ENCODE data around the gene CKB.

Gene CKB

DNA sequence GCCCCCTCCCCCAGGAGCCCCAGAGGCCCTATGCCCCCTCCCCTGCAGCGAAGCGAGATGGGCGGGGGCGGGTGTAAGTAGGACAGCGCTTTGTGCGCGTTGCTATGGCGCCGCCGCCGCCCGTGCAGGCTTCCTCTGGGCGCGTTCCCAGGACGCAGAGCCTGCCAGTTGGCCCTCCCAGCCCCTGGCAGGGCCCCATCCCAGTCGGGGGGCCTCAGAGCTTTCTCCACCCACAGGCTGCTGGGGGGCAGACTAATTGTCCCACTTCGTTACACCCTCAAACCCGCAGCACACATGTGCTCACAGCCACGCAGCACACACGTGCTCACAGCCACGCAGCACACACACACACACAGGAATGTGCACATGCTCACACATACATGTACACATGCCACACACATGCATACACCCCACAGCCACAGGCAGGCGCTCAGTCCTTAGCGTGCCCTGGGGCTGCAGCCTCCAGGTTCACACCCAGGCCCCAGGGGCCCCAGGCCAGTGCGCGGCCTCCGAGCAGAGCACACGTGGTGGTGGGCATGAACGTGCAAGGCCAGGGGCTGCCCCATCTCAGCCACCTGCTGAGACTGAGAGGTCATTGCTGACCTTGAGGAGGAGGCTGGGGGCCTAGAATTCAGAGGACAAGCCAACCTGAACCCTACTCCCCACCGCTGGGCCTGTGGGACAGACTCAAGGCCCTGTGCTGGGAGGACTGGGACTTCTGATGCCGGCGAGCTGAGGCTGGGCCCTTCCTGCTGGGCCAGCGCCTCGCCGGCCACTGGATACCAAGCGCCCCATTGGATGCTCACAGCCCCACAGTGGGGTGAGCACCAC, 22.0 kb upstream of the CKB start:
- no peaks in the 10 kb centered on the region for H3K9me3 ChIP-seq (ENCODE audit: control extremely low read depth in 1 of 5, control insufficient read depth in 4 of 5, insufficient read depth in 2 of 5, low read depth in 1 of 5, low read length in 4 of 5)
- H3K27ac ChIP-seq (ENCODE audit: insufficient read depth in 1 of 2, low read depth in 1 of 2, low read length in 2 of 2, poor library complexity in 1 of 2, severe bottlenecking in 2 of 2): no peak overlapping the region
- peaks cover 0 to 9% (median 4%) of the 10 kb centered on the region in 4 experiments for H3K4me1 ChIP-seq (ENCODE audit: control extremely low read depth in 1 of 4, control insufficient read depth in 4 of 4, insufficient read depth in 4 of 4, low read length in 3 of 4)
- ChIA-PET CTCF (interaction anchor here (0.6 to 15.7 kb wide), 10 partner anchors 9 to 47 kb away, joined by 3 to 147 read pairs (median 6); partner anchors contain the start of gene CKB), POLR2A (interaction anchor here (0.5 kb wide), 1 partner anchor 122 kb away, joined by 3 read pairs; no protein-coding TSS in a partner anchor)
- no peak overlapping the region for H3K4me3 ChIP-seq (ENCODE audit: control insufficient read depth in 1 of 7, extremely low read depth in 1 of 7, insufficient read depth in 4 of 7, low read depth in 2 of 7, low read length in 6 of 7)
- DNase-seq: no peak
- no peaks in the 10 kb centered on the region for H3K36me3 ChIP-seq (ENCODE audit: control insufficient read depth in 4 of 4, insufficient read depth in 4 of 4, low read length in 3 of 4)
- WGBS (ENCODE audit: insufficient coverage): 88% methylated on average over 24 of the region's 35 CpGs
- peaks cover 0 to 18% (median 2%) of the 10 kb centered on the region in 5 experiments for H3K27me3 ChIP-seq (replicated peaks in 2 of 5; ENCODE audit: control insufficient read depth in 4 of 5, insufficient read depth in 5 of 5, low read length in 4 of 5)

DNA sequence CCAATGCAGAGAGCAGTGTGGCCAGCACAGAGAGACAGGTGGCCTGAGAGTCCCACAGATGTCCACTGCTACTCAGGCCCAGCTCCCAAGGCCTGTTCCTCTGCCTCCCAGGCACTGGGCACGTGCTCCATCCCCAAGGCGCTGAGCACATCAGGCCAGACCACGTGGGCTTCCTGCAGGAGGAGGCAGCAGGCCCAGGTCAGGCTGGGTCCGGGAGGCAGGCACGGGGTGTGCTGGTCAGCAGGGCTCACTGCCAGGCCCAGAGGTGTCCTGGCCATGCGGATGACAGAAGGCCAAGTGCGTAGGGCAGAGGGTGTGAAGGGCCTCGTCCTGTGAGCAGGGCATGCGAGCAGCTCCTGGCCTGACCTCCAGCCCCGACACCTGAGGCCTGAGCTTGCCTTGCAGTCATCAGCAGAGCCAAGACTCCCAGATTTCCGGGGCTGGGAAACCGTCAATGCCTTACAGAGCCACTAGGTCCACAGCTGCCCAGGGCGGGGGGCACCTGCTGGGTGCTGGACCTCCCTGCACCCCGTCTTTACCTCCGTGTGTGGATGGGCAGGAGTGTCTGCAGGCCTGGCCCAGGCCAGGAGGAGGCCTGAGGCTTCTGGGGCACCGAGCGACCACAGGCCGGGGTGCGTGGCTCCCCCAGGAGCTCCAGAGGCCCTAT, 21.2 kb upstream of the CKB start:
- Histone ChIP-seq H3K27ac (ENCODE audit: insufficient read depth in 1 of 2, low read depth in 1 of 2, low read length in 2 of 2, poor library complexity in 1 of 2, severe bottlenecking in 2 of 2) (no peak overlapping the region), H3K36me3 (ENCODE audit: control insufficient read depth in 4 of 4, insufficient read depth in 4 of 4, low read length in 3 of 4) (no peaks in the 10 kb centered on the region), H3K9me3 (ENCODE audit: control extremely low read depth in 1 of 5, control insufficient read depth in 4 of 5, insufficient read depth in 2 of 5, low read depth in 1 of 5, low read length in 4 of 5) (no peaks in the 10 kb centered on the region), H3K4me3 (ENCODE audit: control insufficient read depth in 1 of 7, extremely low read depth in 1 of 7, insufficient read depth in 4 of 7, low read depth in 2 of 7, low read length in 6 of 7) (no peak overlapping the region), H3K27me3 (replicated peaks in 2 of 5; ENCODE audit: control insufficient read depth in 4 of 5, insufficient read depth in 5 of 5, low read length in 4 of 5) (peaks cover 0 to 24% (median 2%) of the 10 kb centered on the region in 5 experiments), H3K4me1 (ENCODE audit: control extremely low read depth in 1 of 4, control insufficient read depth in 4 of 4, insufficient read depth in 4 of 4, low read length in 3 of 4) (peaks cover 0 to 9% (median 4%) of the 10 kb centered on the region in 4 experiments)
- 93% methylated on average over 19 of the region's 19 CpGs for WGBS (ENCODE audit: insufficient coverage)
- CTCF ChIA-PET: interaction anchor here (0.6 to 15.7 kb wide), 7 partner anchors 9 to 42 kb away, joined by 4 to 147 read pairs (median 6); partner anchors contain the start of gene CKB
- DNase-seq: no peak
- POLR2A ChIA-PET: no interaction called here

DNA sequence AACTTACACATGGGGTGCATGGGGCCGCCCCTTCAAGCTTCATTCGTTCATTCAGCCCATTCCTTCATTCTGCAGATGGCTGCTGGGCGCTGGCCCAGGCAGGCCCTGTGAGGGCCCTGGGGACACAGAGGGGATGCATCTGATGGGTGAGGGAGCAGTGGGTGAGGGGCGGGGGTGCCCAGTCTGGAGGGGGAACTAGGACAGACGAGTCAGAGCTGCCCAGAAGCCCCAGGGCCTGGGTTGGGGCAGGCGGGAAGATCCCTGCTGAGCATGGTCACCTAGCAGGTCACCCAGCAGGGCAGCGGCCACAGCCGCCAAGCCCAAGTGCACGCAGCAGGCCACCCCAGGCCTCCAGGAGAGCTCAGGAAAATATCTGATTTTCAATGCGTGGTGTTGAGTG, 20.5 kb upstream of the CKB start:
- peaks cover 0 to 25% (median 2%) of the 10 kb centered on the region in 5 experiments for H3K27me3 ChIP-seq (replicated peaks in 2 of 5; ENCODE audit: control insufficient read depth in 4 of 5, insufficient read depth in 5 of 5, low read length in 4 of 5)
- no peaks in the 10 kb centered on the region for H3K9me3 ChIP-seq (ENCODE audit: control extremely low read depth in 1 of 5, control insufficient read depth in 4 of 5, insufficient read depth in 2 of 5, low read depth in 1 of 5, low read length in 4 of 5)
- H3K27ac ChIP-seq (ENCODE audit: insufficient read depth in 1 of 2, low read depth in 1 of 2, low read length in 2 of 2, poor library complexity in 1 of 2, severe bottlenecking in 2 of 2): no peak overlapping the region
- ChIA-PET POLR2A (no interaction called here), CTCF (interaction anchor here (1.7 to 15.7 kb wide), 4 partner anchors 10 to 24 kb away, joined by 6 to 147 read pairs (median 18); partner anchors contain the start of gene CKB)
- no peak overlapping the region for H3K4me3 ChIP-seq (ENCODE audit: control insufficient read depth in 1 of 7, extremely low read depth in 1 of 7, insufficient read depth in 4 of 7, low read depth in 2 of 7, low read length in 6 of 7)
- peaks cover 0 to 9% (median 4%) of the 10 kb centered on the region in 4 experiments for H3K4me1 ChIP-seq (ENCODE audit: control extremely low read depth in 1 of 4, control insufficient read depth in 4 of 4, insufficient read depth in 4 of 4, low read length in 3 of 4)
- 93% methylated on average over 6 of the region's 10 CpGs for WGBS (ENCODE audit: insufficient coverage)
- no peaks in the 10 kb centered on the region for H3K36me3 ChIP-seq (ENCODE audit: control insufficient read depth in 4 of 4, insufficient read depth in 4 of 4, low read length in 3 of 4)
- no peak for DNase-seq

DNA sequence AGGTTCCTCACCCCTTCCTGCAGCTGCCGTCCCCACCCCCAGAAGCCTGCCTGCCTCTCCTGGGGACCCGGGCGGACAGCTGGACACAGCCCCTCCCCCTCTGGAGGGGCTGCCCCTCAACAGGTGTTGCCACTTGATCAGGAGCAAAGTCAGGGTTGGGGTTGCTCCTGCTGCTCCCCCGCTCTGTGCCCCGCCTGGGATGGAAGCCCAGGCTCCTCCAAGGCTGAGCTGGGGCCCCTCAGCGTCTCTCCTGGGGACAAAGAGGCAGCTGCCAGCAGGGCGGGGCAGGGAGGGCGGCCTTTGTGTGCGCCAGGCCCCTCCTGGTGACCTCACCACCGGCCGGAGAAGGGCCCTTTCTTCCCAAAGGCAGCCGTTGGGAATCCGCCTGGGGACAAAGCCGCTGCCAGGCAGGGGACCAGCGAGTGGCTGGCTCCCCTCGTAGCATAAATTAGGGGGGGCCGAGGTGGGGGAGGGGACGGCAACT, 20.0 kb upstream of the CKB start:
- CTCF ChIA-PET: interaction anchor here (1.7 to 15.7 kb wide), 4 partner anchors 9 to 23 kb away, joined by 6 to 147 read pairs (median 18); partner anchors contain the start of gene CKB
- no peak for DNase-seq
- Histone ChIP-seq H3K27me3 (replicated peaks in 2 of 5; ENCODE audit: control insufficient read depth in 4 of 5, insufficient read depth in 5 of 5, low read length in 4 of 5) (peaks cover 0 to 25% (median 2%) of the 10 kb centered on the region in 5 experiments), H3K27ac (ENCODE audit: insufficient read depth in 1 of 2, low read depth in 1 of 2, low read length in 2 of 2, poor library complexity in 1 of 2, severe bottlenecking in 2 of 2) (no peak overlapping the region), H3K4me1 (ENCODE audit: control extremely low read depth in 1 of 4, control insufficient read depth in 4 of 4, insufficient read depth in 4 of 4, low read length in 3 of 4) (peaks cover 0 to 9% (median 4%) of the 10 kb centered on the region in 4 experiments), H3K9me3 (ENCODE audit: control extremely low read depth in 1 of 5, control insufficient read depth in 4 of 5, insufficient read depth in 2 of 5, low read depth in 1 of 5, low read length in 4 of 5) (no peaks in the 10 kb centered on the region), H3K36me3 (ENCODE audit: control insufficient read depth in 4 of 4, insufficient read depth in 4 of 4, low read length in 3 of 4) (no peaks in the 10 kb centered on the region), H3K4me3 (ENCODE audit: control insufficient read depth in 1 of 7, extremely low read depth in 1 of 7, insufficient read depth in 4 of 7, low read depth in 2 of 7, low read length in 6 of 7) (no peak overlapping the region)
- POLR2A ChIA-PET: no interaction called here
- 55% methylated on average over 6 of the region's 18 CpGs for WGBS (ENCODE audit: insufficient coverage)

DNA sequence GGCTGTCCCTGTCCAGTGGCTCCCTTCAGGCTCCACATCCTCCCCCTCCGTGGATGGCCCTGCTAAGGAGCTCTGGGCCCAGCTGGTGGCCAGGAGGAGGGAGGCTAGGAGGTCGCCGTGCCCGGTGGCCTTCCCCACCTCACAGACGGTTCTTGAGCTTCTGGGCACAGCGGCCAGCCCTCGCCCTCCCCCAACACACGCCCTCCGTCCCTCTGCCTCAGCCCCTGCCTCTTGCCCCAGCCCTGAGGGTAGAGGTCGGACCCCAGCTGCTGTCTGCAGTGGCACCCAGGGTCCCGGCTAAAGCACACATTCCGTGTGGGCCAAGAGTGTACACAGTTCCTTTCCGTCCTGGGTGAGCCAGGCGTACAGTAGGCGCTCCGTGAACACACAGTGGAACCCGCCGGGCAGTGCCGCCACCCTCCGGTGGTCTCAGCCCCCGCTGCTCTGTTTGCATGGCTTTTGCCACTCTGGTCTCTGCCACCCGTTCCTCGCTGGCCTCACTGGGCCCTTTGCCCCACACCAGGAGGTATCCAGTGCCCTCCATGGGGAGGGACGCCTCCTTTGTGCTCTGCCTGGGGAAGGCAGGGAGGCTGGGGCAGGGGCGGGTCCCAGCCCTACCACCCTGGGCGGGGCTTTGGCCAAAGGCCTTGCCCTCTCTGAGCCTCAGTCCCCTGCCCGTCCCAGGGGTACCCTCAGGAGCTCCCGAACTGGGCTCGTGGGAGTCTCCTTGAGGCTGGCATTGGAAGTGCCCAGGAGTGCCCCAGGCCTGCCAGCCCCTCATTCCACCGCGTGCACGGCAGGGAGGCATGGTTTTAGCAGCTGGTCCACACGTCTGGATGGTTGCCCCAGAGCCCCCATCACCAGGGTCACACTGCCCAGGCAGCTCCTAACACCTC, 19.3 kb upstream of the CKB start:
- Histone ChIP-seq H3K27ac (ENCODE audit: insufficient read depth in 1 of 2, low read depth in 1 of 2, low read length in 2 of 2, poor library complexity in 1 of 2, severe bottlenecking in 2 of 2) (no peak overlapping the region), H3K9me3 (ENCODE audit: control extremely low read depth in 1 of 5, control insufficient read depth in 4 of 5, insufficient read depth in 2 of 5, low read depth in 1 of 5, low read length in 4 of 5) (no peaks in the 10 kb centered on the region), H3K4me3 (ENCODE audit: control insufficient read depth in 1 of 7, extremely low read depth in 1 of 7, insufficient read depth in 4 of 7, low read depth in 2 of 7, low read length in 6 of 7) (no peak overlapping the region), H3K36me3 (ENCODE audit: control insufficient read depth in 4 of 4, insufficient read depth in 4 of 4, low read length in 3 of 4) (no peaks in the 10 kb centered on the region), H3K4me1 (ENCODE audit: control extremely low read depth in 1 of 4, control insufficient read depth in 4 of 4, insufficient read depth in 4 of 4, low read length in 3 of 4) (peaks cover 0 to 9% (median 3%) of the 10 kb centered on the region in 4 experiments), H3K27me3 (replicated peaks in 2 of 5; ENCODE audit: control insufficient read depth in 4 of 5, insufficient read depth in 5 of 5, low read length in 4 of 5) (peaks cover 0 to 25% (median 2%) of the 10 kb centered on the region in 5 experiments)
- POLR2A ChIA-PET: no interaction called here
- 87% methylated on average over 29 of the region's 33 CpGs for WGBS (ENCODE audit: insufficient coverage)
- DNase-seq: no peak
- CTCF ChIA-PET: interaction anchor here (1.7 to 15.7 kb wide), 3 partner anchors 9 to 22 kb away, joined by 6 to 147 read pairs (median 7); partner anchors contain the start of gene CKB

DNA sequence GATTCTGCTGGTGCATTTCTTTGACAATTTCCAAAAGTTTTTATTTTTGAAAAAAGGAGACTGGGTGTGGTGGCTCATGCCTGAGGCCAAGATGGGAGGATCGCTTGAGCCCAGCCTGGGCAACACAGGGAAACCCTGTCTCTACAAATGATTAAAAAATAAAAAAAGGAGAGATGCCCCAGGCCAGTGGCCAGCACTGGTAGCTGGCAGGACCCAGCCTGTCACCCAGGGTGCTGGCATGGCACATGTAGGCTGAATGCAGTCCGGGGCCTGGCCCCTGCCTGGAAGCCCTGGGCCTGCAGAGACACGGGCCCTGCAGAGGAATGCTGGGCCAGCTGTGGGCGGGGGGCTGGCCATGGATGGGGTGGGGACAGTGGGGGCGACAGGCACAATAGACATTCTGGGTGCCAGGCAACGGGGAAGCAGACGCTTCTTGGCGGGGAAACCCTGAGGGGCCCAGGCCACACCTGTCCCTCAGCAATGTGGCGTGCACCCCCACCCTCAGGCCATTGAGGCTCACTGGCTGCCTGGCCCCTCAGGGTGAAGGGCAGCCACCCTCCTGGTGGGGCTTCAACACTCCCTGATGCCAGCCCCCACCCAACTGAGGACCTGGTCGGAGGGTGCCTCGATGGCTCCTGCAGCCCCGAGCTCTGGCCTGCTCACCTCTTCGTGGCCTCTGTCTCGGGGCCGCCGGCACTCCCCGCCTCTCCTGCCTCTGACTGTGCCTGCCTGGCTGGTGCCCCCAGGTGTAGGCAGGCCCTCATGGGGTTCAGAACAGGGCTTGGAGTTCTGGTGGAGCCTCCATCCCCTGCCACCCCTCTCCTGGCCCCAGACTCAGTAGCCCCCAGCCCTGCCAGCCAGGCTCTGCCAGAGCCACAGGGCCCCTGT, 18.4 kb upstream of the CKB start:
- POLR2A ChIA-PET: no interaction called here

More for the DNA sequence above, 18.4 kb upstream of the CKB start:
- Histone ChIP-seq H3K27ac (ENCODE audit: insufficient read depth in 1 of 2, low read depth in 1 of 2, low read length in 2 of 2, poor library complexity in 1 of 2, severe bottlenecking in 2 of 2) (no peak overlapping the region), H3K27me3 (replicated peaks in 2 of 5; ENCODE audit: control insufficient read depth in 4 of 5, insufficient read depth in 5 of 5, low read length in 4 of 5) (peaks cover 0 to 25% (median 2%) of the 10 kb centered on the region in 5 experiments), H3K4me3 (ENCODE audit: control insufficient read depth in 1 of 7, extremely low read depth in 1 of 7, insufficient read depth in 4 of 7, low read depth in 2 of 7, low read length in 6 of 7) (no peak overlapping the region), H3K36me3 (ENCODE audit: control insufficient read depth in 4 of 4, insufficient read depth in 4 of 4, low read length in 3 of 4) (peaks cover 0 to 6% (median 0%) of the 10 kb centered on the region in 4 experiments), H3K9me3 (ENCODE audit: control extremely low read depth in 1 of 5, control insufficient read depth in 4 of 5, insufficient read depth in 2 of 5, low read depth in 1 of 5, low read length in 4 of 5) (no peaks in the 10 kb centered on the region), H3K4me1 (ENCODE audit: control extremely low read depth in 1 of 4, control insufficient read depth in 4 of 4, insufficient read depth in 4 of 4, low read length in 3 of 4) (peaks cover 0 to 9% (median 2%) of the 10 kb centered on the region in 4 experiments)
- CTCF ChIA-PET: interaction anchor here (1.0 to 15.7 kb wide), 2 partner anchors 10 to 22 kb away, joined by 3 to 147 read pairs; partner anchors contain the start of gene CKB
- 81% methylated on average over 12 of the region's 17 CpGs for WGBS (ENCODE audit: insufficient coverage)
- DNase-seq: no peak
